ENCODE measurements around the gene ADA.

ADA gene

GRCh38 chr20:44646641-44647274, 4.7 kb downstream of the ADA start:
- no peak for ATAC-seq
- TF ChIP-seq ZFP3 (CRISPR knock-in tag; IDR thresholded peaks at IDR 0.05), result no peak
- TF ChIP-seq OSR1 (CRISPR knock-in tag; IDR thresholded peaks at IDR 0.05), result no peak
- TF ChIP-seq PATZ1 (CRISPR knock-in tag; IDR thresholded peaks at IDR 0.05; ENCODE audit: borderline replicate concordance), result no peak
- TF ChIP-seq TOX (CRISPR knock-in tag; IDR thresholded peaks at IDR 0.05; ENCODE audit: borderline replicate concordance), result no peak
- no peak for TF ChIP-seq ZC3H10 (CRISPR knock-in tag; IDR thresholded peaks at IDR 0.05)
- TF ChIP-seq ZNF565 (CRISPR knock-in tag; conservative IDR thresholded peaks at IDR 0.05; ENCODE audit: low read depth), result no peak
- TF ChIP-seq RARB (CRISPR knock-in tag; IDR thresholded peaks at IDR 0.05), result no peak
- no peak for TF ChIP-seq ZNF70 (CRISPR knock-in tag; IDR thresholded peaks at IDR 0.05)
- TF ChIP-seq CSDC2 (CRISPR knock-in tag; IDR thresholded peaks at IDR 0.05), result no peak

GRCh38 chr20:44646023-44646640, 5.4 kb downstream of the ADA start:
- TF ChIP-seq ZNF70 (CRISPR knock-in tag; IDR thresholded peaks at IDR 0.05) (no peak), GLIS3 (CRISPR knock-in tag; IDR thresholded peaks at IDR 0.05) (no peak), ZFP30 (CRISPR knock-in tag; IDR thresholded peaks at IDR 0.05) (no peak), PPARA (CRISPR knock-in tag; IDR thresholded peaks at IDR 0.05; ENCODE audit: borderline replicate concordance) (no peak), TCF4 (CRISPR knock-in tag; IDR thresholded peaks at IDR 0.05; ENCODE audit: borderline replicate concordance) (no peak), ZNF8 (CRISPR knock-in tag; IDR thresholded peaks at IDR 0.05) (no peak), ESRRG (CRISPR knock-in tag; IDR thresholded peaks at IDR 0.05) (no peak), CSDC2 (CRISPR knock-in tag; IDR thresholded peaks at IDR 0.05) (no peak), CREB5 (CRISPR knock-in tag; IDR thresholded peaks at IDR 0.05; ENCODE audit: low read depth) (no peak), TOX (CRISPR knock-in tag; IDR thresholded peaks at IDR 0.05; ENCODE audit: borderline replicate concordance) (no peak), ZFP3 (CRISPR knock-in tag; IDR thresholded peaks at IDR 0.05) (no peak), RARB (CRISPR knock-in tag; IDR thresholded peaks at IDR 0.05) (no peak), ARNTL (CRISPR knock-in tag; IDR thresholded peaks at IDR 0.05; ENCODE audit: borderline replicate concordance, low read depth) (no peak)
- ATAC-seq, result no peak

- no peak for ATAC-seq
- TF ChIP-seq ZNF565 (CRISPR knock-in tag; conservative IDR thresholded peaks at IDR 0.05; ENCODE audit: low read depth) (no peak), TOX (CRISPR knock-in tag; IDR thresholded peaks at IDR 0.05; ENCODE audit: borderline replicate concordance) (no peak), ZFP3 (CRISPR knock-in tag; IDR thresholded peaks at IDR 0.05) (no peak), ZNF70 (CRISPR knock-in tag; IDR thresholded peaks at IDR 0.05) (no peak), CSDC2 (CRISPR knock-in tag; IDR thresholded peaks at IDR 0.05) (no peak), ISL1 (CRISPR knock-in tag; IDR thresholded peaks at IDR 0.05) (no peak), ZFP30 (CRISPR knock-in tag; IDR thresholded peaks at IDR 0.05) (peak; percentile 51; the same call in 1 of the 2 replicates), TCF4 (CRISPR knock-in tag; IDR thresholded peaks at IDR 0.05; ENCODE audit: borderline replicate concordance) (no peak)
Observed at GRCh38 chr20:44644667-44645131, 6.8 kb downstream of the ADA start.

GRCh38 chr20:44644230-44644617, 7.3 kb downstream of the ADA start:
- no peak for ATAC-seq

More at GRCh38 chr20:44644230-44644617, 7.3 kb downstream of the ADA start:
- TF ChIP-seq PATZ1 (CRISPR knock-in tag; IDR thresholded peaks at IDR 0.05; ENCODE audit: borderline replicate concordance), result no peak
- no peak for TF ChIP-seq ZFP3 (CRISPR knock-in tag; IDR thresholded peaks at IDR 0.05)
- TF ChIP-seq CREB5 (CRISPR knock-in tag; IDR thresholded peaks at IDR 0.05; ENCODE audit: low read depth), result no peak
- TF ChIP-seq GLIS3 (CRISPR knock-in tag; IDR thresholded peaks at IDR 0.05), result no peak
- no peak for TF ChIP-seq PPARA (CRISPR knock-in tag; IDR thresholded peaks at IDR 0.05; ENCODE audit: borderline replicate concordance)
- no peak for TF ChIP-seq RARB (CRISPR knock-in tag; IDR thresholded peaks at IDR 0.05)
- TF ChIP-seq TOX (CRISPR knock-in tag; IDR thresholded peaks at IDR 0.05; ENCODE audit: borderline replicate concordance), result no peak
- no peak for TF ChIP-seq TCF4 (CRISPR knock-in tag; IDR thresholded peaks at IDR 0.05; ENCODE audit: borderline replicate concordance)
- TF ChIP-seq ZNF70 (CRISPR knock-in tag; IDR thresholded peaks at IDR 0.05), result no peak

All from SK-N-SH treated with all-trans-retinoic acid at 6 μM for 48 hours (cell line).